ENCODE results near the gene PDE4D. TPM values are rescaled to one million over a fixed set of nuclear protein-coding genes. Genes with fewer than 3 reads are reported as not detected.

Gene PDE4D
- total and polyA plus RNA-seq, 10 of the 15 experiments (the other 5 are each of a cell fraction or from before 2014, with no cell fraction given) = 0.87 to 4.1 (median 2.2) TPM

DNA sequence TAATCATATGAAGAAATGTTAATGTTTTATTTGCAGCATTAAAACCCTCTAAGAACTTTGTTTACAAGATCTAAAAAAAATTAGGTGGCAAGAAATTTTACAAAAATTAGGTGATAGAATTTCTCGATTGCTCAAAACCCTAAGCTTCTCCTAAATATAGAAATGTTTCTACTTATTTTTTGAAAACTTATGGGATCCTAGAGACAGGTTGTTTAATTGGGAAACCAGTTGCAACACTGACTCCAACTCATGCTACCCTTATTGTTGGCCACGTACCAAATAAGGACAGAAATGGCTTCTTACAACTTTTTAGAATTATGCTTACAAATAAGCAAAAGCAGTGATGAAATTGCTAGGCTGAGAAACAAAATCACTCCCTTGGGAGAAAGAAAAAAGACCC, 531.1 kb downstream of the PDE4D start:
- in situ Hi-C loops (cut with MboI) (no loop called here), intact Hi-C loops (cut with micrococcal nuclease; ENCODE audit: unreplicated experiment) (no loop called here)
- BruUV-seq (replicated peaks) = no TSS peak
- Histone ChIP-seq H4K20me1 (ENCODE audit: control insufficient read depth, insufficient read depth) (no peaks in the 10 kb centered on the region), H3K9ac (ENCODE audit: control insufficient read depth, insufficient read depth, low read length) (no peak overlapping the region), H2AFZ (ENCODE audit: control insufficient read depth, low read depth, low read length) (no peak overlapping the region), H3K27ac (ENCODE audit: control insufficient read depth, insufficient read depth) (no peak overlapping the region), H3K4me3 (no peak overlapping the region), H3K4me2 (ENCODE audit: control insufficient read depth, insufficient read depth) (no peak overlapping the region), H3K27me3 (replicated peaks in 1 of 2; ENCODE audit: control insufficient read depth in 2 of 2, insufficient read depth in 2 of 2, low read length in 1 of 2) (no peaks in the 10 kb centered on the region; a peak in 2 of 4 replicates), H3K36me3 (ENCODE audit: control insufficient read depth in 2 of 2, insufficient read depth in 2 of 2, low read length in 1 of 2) (no peaks in the 10 kb centered on the region), H3K9me3 (replicated peaks; ENCODE audit: control insufficient read depth, insufficient read depth, low read length) (no peaks in the 10 kb centered on the region), H3K79me2 (ENCODE audit: control insufficient read depth, insufficient read depth, low read length) (no peaks in the 10 kb centered on the region), H3K4me1 (ENCODE audit: control insufficient read depth, insufficient read depth, low read length) (no peaks in the 10 kb centered on the region)
- CTCF ChIA-PET = no interaction called here
- 5% methylated on average over 2 of the region's 2 CpGs for WGBS (ENCODE audit: insufficient coverage, insufficient replicate concordance, low lambda C conversion rate, missing lambda C conversion rate)
- RAD21 ChIA-PET (ENCODE audit: unreplicated experiment) = no interaction called here
- TF ChIP-seq SMARCA5 (IDR thresholded peaks at IDR 0.05) = no peak
- no peak for TF ChIP-seq SREBF2 (IDR thresholded peaks at IDR 0.05; ENCODE audit: low read length)
- no peak for TF ChIP-seq HDAC2 (IDR thresholded peaks at IDR 0.05)
- no peak for TF ChIP-seq MTA2 (IDR thresholded peaks at IDR 0.05; ENCODE audit: low read depth)
- no peak for TF ChIP-seq LARP7 (IDR thresholded peaks at IDR 0.05)
- no peak for TF ChIP-seq MYB (IDR thresholded peaks at IDR 0.05; ENCODE audit: borderline replicate concordance, low read depth, low read length)
- TF ChIP-seq, protein P1, sequence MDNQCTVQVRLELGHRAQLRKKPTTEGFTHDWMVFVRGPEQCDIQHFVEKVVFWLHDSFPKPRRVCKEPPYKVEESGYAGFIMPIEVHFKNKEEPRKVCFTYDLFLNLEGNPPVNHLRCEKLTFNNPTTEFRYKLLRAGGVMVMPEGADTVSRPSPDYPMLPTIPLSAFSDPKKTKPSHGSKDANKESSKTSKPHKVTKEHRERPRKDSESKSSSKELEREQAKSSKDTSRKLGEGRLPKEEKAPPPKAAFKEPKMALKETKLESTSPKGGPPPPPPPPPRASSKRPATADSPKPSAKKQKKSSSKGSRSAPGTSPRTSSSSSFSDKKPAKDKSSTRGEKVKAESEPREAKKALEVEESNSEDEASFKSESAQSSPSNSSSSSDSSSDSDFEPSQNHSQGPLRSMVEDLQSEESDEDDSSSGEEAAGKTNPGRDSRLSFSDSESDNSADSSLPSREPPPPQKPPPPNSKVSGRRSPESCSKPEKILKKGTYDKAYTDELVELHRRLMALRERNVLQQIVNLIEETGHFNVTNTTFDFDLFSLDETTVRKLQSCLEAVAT (IDR thresholded peaks at IDR 0.05) = no peak
- TF ChIP-seq DPF2 (IDR thresholded peaks at IDR 0.05) = no peak
- TF ChIP-seq POLR2A (IDR thresholded peaks at IDR 0.05; ENCODE audit: low read depth, low read length) = no peak
- TF ChIP-seq SREBF1 (IDR thresholded peaks at IDR 0.05; ENCODE audit: low read length) = no peak
- TF ChIP-seq ZSCAN29 (IDR thresholded peaks at IDR 0.05) = no peak
- no peak for TF ChIP-seq ZNF24 (IDR thresholded peaks at IDR 0.05)
- TF ChIP-seq, protein P2, sequence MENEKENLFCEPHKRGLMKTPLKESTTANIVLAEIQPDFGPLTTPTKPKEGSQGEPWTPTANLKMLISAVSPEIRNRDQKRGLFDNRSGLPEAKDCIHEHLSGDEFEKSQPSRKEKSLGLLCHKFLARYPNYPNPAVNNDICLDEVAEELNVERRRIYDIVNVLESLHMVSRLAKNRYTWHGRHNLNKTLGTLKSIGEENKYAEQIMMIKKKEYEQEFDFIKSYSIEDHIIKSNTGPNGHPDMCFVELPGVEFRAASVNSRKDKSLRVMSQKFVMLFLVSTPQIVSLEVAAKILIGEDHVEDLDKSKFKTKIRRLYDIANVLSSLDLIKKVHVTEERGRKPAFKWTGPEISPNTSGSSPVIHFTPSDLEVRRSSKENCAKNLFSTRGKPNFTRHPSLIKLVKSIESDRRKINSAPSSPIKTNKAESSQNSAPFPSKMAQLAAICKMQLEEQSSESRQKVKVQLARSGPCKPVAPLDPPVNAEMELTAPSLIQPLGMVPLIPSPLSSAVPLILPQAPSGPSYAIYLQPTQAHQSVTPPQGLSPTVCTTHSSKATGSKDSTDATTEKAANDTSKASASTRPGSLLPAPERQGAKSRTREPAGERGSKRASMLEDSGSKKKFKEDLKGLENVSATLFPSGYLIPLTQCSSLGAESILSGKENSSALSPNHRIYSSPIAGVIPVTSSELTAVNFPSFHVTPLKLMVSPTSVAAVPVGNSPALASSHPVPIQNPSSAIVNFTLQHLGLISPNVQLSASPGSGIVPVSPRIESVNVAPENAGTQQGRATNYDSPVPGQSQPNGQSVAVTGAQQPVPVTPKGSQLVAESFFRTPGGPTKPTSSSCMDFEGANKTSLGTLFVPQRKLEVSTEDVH (IDR thresholded peaks at IDR 0.05; ENCODE audit: low read depth, partially characterized antibody) = no peak
- TF ChIP-seq BRCA1 (IDR thresholded peaks at IDR 0.05; ENCODE audit: low read depth, low read length) = no peak
- TF ChIP-seq, protein P3, sequence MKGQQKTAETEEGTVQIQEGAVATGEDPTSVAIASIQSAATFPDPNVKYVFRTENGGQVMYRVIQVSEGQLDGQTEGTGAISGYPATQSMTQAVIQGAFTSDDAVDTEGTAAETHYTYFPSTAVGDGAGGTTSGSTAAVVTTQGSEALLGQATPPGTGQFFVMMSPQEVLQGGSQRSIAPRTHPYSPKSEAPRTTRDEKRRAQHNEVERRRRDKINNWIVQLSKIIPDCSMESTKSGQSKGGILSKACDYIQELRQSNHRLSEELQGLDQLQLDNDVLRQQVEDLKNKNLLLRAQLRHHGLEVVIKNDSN (IDR thresholded peaks at IDR 0.05; ENCODE audit: borderline replicate concordance, extremely low read length, insufficient read depth, low read depth, low read length) = no peak
- TF ChIP-seq CHD1 (IDR thresholded peaks at IDR 0.05; ENCODE audit: low read depth, low read length) = no peak
- TF ChIP-seq, protein P4, sequence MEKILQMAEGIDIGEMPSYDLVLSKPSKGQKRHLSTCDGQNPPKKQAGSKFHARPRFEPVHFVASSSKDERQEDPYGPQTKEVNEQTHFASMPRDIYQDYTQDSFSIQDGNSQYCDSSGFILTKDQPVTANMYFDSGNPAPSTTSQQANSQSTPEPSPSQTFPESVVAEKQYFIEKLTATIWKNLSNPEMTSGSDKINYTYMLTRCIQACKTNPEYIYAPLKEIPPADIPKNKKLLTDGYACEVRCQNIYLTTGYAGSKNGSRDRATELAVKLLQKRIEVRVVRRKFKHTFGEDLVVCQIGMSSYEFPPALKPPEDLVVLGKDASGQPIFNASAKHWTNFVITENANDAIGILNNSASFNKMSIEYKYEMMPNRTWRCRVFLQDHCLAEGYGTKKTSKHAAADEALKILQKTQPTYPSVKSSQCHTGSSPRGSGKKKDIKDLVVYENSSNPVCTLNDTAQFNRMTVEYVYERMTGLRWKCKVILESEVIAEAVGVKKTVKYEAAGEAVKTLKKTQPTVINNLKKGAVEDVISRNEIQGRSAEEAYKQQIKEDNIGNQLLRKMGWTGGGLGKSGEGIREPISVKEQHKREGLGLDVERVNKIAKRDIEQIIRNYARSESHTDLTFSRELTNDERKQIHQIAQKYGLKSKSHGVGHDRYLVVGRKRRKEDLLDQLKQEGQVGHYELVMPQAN (conservative IDR thresholded peaks at IDR 0.05) = no peak
- no peak for TF ChIP-seq RAD51 (IDR thresholded peaks at IDR 0.05)
- no peak for TF ChIP-seq CHD2 (IDR thresholded peaks at IDR 0.05; ENCODE audit: borderline replicate concordance, low read depth, low read length)
- no peak for TF ChIP-seq BCL11A (IDR thresholded peaks at IDR 0.05; ENCODE audit: low read depth, low read length)
- FAIRE-seq (no peak), ATAC-seq (no peak), DNase-seq (ENCODE audit: low read depth, low spot score) (no peak)
- SMC1A ChIA-PET (ENCODE audit: uncharacterized antibody, unreplicated experiment) = no interaction called here
- POLR2A ChIA-PET = no interaction called here

Measured in GM12878 (cell line).